Measurements from ENCODE around the gene POLR3C. TPM values are rescaled to one million over a fixed set of nuclear protein-coding genes. Genes with fewer than 3 reads are reported as not detected.
A peak's percentile ranks its signal among the peaks of the same experiment; 100 is the strongest.

Gene POLR3C
- total and polyA plus RNA-seq, 2 donors (not counting 1 experiment from before 2014, with no cell fraction given): 38.3 to 45.1 TPM

DNA sequence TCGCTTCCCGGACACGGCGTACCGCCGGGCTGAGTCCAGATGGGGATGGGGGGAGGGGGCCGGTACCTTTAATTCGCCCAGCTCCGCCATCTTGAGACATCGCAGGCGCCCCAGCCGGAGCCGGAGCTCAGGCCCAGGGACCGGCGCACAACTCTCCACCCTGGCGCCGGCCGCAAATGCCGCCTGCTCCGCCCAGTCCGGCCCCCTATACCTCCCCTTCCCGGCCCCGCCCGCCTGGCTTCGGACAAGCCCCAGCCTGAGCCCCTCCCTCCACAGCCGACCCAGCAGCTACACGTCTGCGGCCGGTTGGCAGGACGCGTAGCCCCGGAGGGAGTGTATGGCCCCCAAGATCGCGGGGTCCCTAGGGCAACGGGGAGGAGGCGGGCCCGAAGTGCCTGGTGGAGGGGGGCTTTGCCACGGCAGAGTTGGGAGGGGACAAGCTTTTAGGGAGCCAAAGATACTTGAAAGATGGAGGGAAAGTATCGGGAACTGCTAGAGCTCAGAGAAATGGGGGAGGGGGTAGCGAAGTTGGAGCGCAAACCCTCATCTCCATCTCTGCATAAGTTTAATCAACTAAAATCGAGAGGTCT is 35.0 kb downstream of the POLR3C start, which contains the start of gene PIAS3:
TSS of gene PIAS3 (minus strand) at position 181 of the 590 bp plus-strand sequence. CDS start at position 90, 91 bp downstream.
- Histone ChIP-seq H3K4me3 (replicated peaks in 1 of 4; ENCODE audit: control extremely low read depth in 1 of 4, insufficient read depth in 1 of 4, low read depth in 3 of 4, low read length in 4 of 4) (peak within 1 kb of the TSS; percentile 79 to 99 (median 96)), H4K20me1 (ENCODE audit: control insufficient read depth, extremely low read depth, insufficient read depth, low read length) (no peaks in the 10 kb centered on the region), H3K4me2 (ENCODE audit: extremely low read depth, insufficient read depth, low read length) (peak within 1 kb of the TSS; percentile 90), H3K4me1 (ENCODE audit: control insufficient read depth, extremely low read depth, insufficient read depth, low read length) (peaks cover 8% of the 10 kb centered on the region), H3K9ac (ENCODE audit: insufficient read depth, low read length) (peak within 1 kb of the TSS; percentile 70), H3K9me3 (ENCODE audit: control insufficient read depth, insufficient read depth, low read depth, low read length) (no peaks in the 10 kb centered on the region), H2AFZ (ENCODE audit: low read length) (peak within 1 kb of the TSS; percentile 99), H3K36me3 (ENCODE audit: control insufficient read depth, insufficient read depth, low read length) (peaks cover 10% of the 10 kb centered on the region), H3K27me3 (ENCODE audit: control insufficient read depth, insufficient read depth, low read length) (no peaks in the 10 kb centered on the region), H3K27ac (ENCODE audit: insufficient read depth, low read length) (peak within 1 kb of the TSS; percentile 74), H3K79me2 (ENCODE audit: control insufficient read depth, insufficient read depth, low read length) (peaks cover 17% of the 10 kb centered on the region)
- TF ChIP-seq CTCF (conservative IDR thresholded peaks at IDR 0.05 in 1 of 2, IDR thresholded peaks at IDR 0.05 in 1 of 2; ENCODE audit: low read depth in 1 of 2, low read length in 2 of 2) (no peak), EZH2 (IDR thresholded peaks at IDR 0.05; ENCODE audit: low read length, missing control alignments) (no peak)
- peak; percentile 92 to 97 for DNase-seq (ENCODE audit: low read depth in 2 of 2)

- H3K4me3 ChIP-seq (replicated peaks in 1 of 4; ENCODE audit: control extremely low read depth in 1 of 4, insufficient read depth in 1 of 4, low read depth in 3 of 4, low read length in 4 of 4): peak overlapping the region; percentile 79 to 99 (median 96)
- H3K36me3 ChIP-seq (ENCODE audit: control insufficient read depth, insufficient read depth, low read length): peaks cover 8% of the 10 kb centered on the region
- DNase-seq (ENCODE audit: low read depth in 2 of 2): peak; percentile 84 to 85
- no peaks in the 10 kb centered on the region for H4K20me1 ChIP-seq (ENCODE audit: control insufficient read depth, extremely low read depth, insufficient read depth, low read length)
- peak overlapping the region; percentile 82 for H3K4me2 ChIP-seq (ENCODE audit: extremely low read depth, insufficient read depth, low read length)
- TF ChIP-seq CTCF (conservative IDR thresholded peaks at IDR 0.05 in 1 of 2, IDR thresholded peaks at IDR 0.05 in 1 of 2; ENCODE audit: low read depth in 1 of 2, low read length in 2 of 2) (no peak), EZH2 (IDR thresholded peaks at IDR 0.05; ENCODE audit: low read length, missing control alignments) (no peak)
- H3K79me2 ChIP-seq (ENCODE audit: control insufficient read depth, insufficient read depth, low read length): peaks cover 17% of the 10 kb centered on the region
- peak overlapping the region; percentile 74 for H3K27ac ChIP-seq (ENCODE audit: insufficient read depth, low read length)
- H3K4me1 ChIP-seq (ENCODE audit: control insufficient read depth, extremely low read depth, insufficient read depth, low read length): peaks cover 8% of the 10 kb centered on the region
- H3K9me3 ChIP-seq (ENCODE audit: control insufficient read depth, insufficient read depth, low read depth, low read length): no peaks in the 10 kb centered on the region
- peak overlapping the region; percentile 99 for H2AFZ ChIP-seq (ENCODE audit: low read length)
- no peaks in the 10 kb centered on the region for H3K27me3 ChIP-seq (ENCODE audit: control insufficient read depth, insufficient read depth, low read length)
- peak overlapping the region; percentile 48 for H3K9ac ChIP-seq (ENCODE audit: insufficient read depth, low read length)
These were observed 35.6 kb downstream of the POLR3C start for GRCh38 chr1:145859491-145860023.

GRCh38 chr1:145863282-145864018 is 39.5 kb downstream of the POLR3C start:
- peak in 1 of 2 donors; percentile 23 for DNase-seq (ENCODE audit: low read depth in 2 of 2)
- Histone ChIP-seq H3K9me3 (ENCODE audit: control insufficient read depth, insufficient read depth, low read depth, low read length) (no peaks in the 10 kb centered on the region), H2AFZ (ENCODE audit: low read length) (no peak overlapping the region)

More at GRCh38 chr1:145863282-145864018, 39.5 kb downstream of the POLR3C start:
- H3K27ac ChIP-seq (ENCODE audit: insufficient read depth, low read length): no peak overlapping the region
- H3K9ac ChIP-seq (ENCODE audit: insufficient read depth, low read length): no peak overlapping the region
- H3K4me2 ChIP-seq (ENCODE audit: extremely low read depth, insufficient read depth, low read length): no peak overlapping the region
- peaks cover under 1% of the 10 kb centered on the region for H3K79me2 ChIP-seq (ENCODE audit: control insufficient read depth, insufficient read depth, low read length)
- no peak overlapping the region for H3K4me3 ChIP-seq (replicated peaks in 1 of 4; ENCODE audit: control extremely low read depth in 1 of 4, insufficient read depth in 1 of 4, low read depth in 3 of 4, low read length in 4 of 4)
- H3K36me3 ChIP-seq (ENCODE audit: control insufficient read depth, insufficient read depth, low read length): no peaks in the 10 kb centered on the region
- peaks cover 4% of the 10 kb centered on the region for H3K4me1 ChIP-seq (ENCODE audit: control insufficient read depth, extremely low read depth, insufficient read depth, low read length)
- H4K20me1 ChIP-seq (ENCODE audit: control insufficient read depth, extremely low read depth, insufficient read depth, low read length): no peaks in the 10 kb centered on the region
- H3K27me3 ChIP-seq (ENCODE audit: control insufficient read depth, insufficient read depth, low read length): no peaks in the 10 kb centered on the region
- TF ChIP-seq EZH2 (IDR thresholded peaks at IDR 0.05; ENCODE audit: low read length, missing control alignments) (no peak), CTCF (conservative IDR thresholded peaks at IDR 0.05 in 1 of 2, IDR thresholded peaks at IDR 0.05 in 1 of 2; ENCODE audit: low read depth in 1 of 2, low read length in 2 of 2) (no peak)

All from fibroblast of lung (primary cell).